Measurements from ENCODE around the gene MT1X.
A peak's percentile ranks its signal among the peaks of the same experiment; 100 is the strongest.
"Not testable (repeated sequence)": the region's sequence is repeated elsewhere in the genome, so short reads cannot be mapped to it uniquely, and the experiment has no call there.

MT1X gene

DNA sequence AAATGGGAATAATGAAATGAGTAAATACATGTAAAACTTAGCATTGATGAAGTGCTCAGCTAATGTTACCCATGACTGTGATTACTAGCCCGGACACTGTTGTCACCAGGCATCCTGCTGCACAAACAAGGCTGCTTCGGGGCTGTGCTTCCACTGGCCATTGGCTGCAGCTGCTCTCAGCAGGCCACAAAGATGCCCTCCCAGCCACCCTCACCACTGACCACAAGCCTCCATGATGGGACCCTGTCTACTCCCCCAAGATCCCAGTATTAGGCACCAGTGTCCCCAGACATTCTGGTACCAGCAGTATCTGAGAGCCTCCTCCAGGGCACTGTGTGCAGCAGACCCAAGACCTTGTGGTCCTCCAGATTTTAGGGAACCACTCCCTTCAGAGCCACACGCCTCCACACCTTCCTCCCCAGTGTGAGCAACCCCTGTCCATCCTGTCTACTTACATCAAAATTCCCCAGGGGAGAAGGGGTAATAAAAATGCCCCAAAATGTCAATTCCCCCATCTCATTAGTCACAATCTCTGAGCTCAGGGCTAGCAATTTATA lies 28.0 kb downstream of the MT1X start:
- DNase-seq (ENCODE audit: low read depth), result no peak

- DNase-seq (ENCODE audit: low read depth), result no peak
Measured at GRCh38 chr16:56711862-56712261, 29.6 kb downstream of the MT1X start.

GRCh38 chr16:56713794-56714193 lies 31.5 kb downstream of the MT1X start:
- no peak for DNase-seq (ENCODE audit: low read depth)

GRCh38 chr16:56715126-56715525 lies 32.9 kb downstream of the MT1X start:
- no peak for DNase-seq (ENCODE audit: low read depth)

DNA sequence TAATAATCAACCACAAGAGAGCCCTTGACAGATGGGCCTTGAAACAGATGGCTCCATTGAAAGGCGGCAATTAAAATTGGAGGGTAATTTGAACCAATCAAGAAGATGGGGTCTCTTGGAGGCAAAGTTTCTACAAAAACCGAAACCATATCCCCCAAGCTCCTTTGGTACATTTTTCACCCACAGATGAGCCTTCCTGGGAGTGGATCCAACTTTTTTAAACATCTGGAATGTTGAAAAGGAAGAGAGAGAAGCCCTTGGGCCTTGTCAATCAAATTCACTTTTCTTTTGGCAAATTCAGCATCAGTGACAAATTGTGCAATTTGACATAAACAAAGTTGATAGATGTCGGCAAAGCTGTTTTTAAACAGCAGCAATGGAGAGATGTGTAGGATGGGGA lies 34.5 kb downstream of the MT1X start:
- no peak for DNase-seq (ENCODE audit: low read depth)

DNA sequence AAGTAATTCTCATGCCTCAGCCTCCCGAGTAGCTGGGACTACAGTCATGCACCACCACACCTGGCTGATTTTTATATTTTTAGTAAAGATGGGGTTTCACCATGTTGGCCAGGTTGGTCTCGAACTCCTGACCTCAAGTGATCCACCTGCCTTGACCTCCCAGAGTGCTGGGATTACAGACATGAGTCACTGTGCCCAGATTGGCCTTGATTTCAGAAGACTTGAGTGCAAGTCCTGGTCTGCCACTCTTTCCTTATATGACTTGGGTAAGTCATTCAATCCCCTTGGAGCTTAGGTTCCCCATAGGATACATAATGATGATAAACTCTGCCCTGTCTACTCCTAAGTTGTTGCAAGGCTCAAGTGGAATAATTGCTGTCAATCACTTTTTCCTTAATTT lies 35.3 kb downstream of the MT1X start:
- DNase-seq (ENCODE audit: low read depth), result not testable (repeated sequence)

GRCh38 chr16:56722200-56722842 lies 40.1 kb downstream of the MT1X start:
- no peak for DNase-seq (ENCODE audit: low read depth)

- DNase-seq (ENCODE audit: low read depth), result no peak
Measured at GRCh38 chr16:56724191-56724590, 41.9 kb downstream of the MT1X start.

GRCh38 chr16:56726283-56726682 lies 44.0 kb downstream of the MT1X start:
- no peak for DNase-seq (ENCODE audit: low read depth)

- DNase-seq (ENCODE audit: low read depth), result no peak
Measured at GRCh38 chr16:56726926-56727325, 44.7 kb downstream of the MT1X start.

DNA sequence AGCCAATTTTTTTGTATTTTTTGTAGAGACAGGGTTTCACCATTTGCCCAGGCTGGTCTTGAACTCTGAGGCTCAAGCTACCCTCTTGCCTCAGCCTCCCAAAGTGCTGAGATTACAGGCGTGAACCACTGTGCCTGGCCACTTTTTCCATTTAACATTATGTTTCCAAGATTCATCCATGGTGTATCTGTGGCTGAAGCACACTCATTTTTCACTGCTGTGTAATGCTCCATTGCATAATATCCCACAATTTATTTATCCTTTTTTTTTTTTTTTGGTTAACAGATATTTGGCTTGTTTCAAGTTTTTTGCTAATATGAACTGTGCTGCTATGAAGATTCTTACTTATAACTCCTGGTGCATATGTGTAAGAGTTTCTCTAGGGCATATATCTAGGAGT lies 45.8 kb downstream of the MT1X start:
- DNase-seq (ENCODE audit: low read depth), result no peak

- DNase-seq (ENCODE audit: low read depth), result no peak
Measured at GRCh38 chr16:56728980-56729734, 46.9 kb downstream of the MT1X start.

GRCh38 chr16:56729735-56730662 lies 47.7 kb downstream of the MT1X start, which contains the start of gene NUP93:
TSS of gene NUP93 (plus strand) at chr16:56730129. CDS start at chr16:56748248, 18,119 bp downstream.
- peak; percentile 86 for DNase-seq (ENCODE audit: low read depth)

- DNase-seq (ENCODE audit: low read depth), result no peak
Measured at GRCh38 chr16:56732366-56732765, 50.1 kb downstream of the MT1X start.

DNA sequence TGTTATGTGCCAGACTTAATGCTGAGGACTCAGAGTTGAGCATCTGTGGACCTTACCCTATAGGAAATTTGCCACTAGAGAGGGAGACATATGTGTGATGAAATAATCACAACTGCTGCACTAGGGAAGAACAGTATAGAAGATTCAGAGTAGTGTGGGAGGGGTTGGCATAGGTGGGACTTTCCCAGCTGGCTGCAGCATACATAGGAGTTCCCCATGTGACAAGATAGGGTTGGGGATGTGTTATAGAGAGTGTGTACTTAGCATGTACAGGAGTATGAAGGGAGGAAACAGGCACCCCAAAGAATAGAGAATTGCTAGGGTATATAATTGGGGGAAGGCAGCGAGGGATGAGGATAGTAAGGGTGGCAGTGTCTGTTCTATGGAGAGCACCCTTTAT lies 50.6 kb downstream of the MT1X start:
- no peak for DNase-seq (ENCODE audit: low read depth)

Measured in stimulated activated CD8-positive, alpha-beta memory T cell treated with anti-CD3 and anti-CD28 coated beads, Interleukin-7, amount 100 ng/mL, for 24 hours (primary cell).